Vagina (tissue), 2 donors: Measurements from ENCODE around the gene DSTYK. TPM values are rescaled to one million over a fixed set of nuclear protein-coding genes. Genes with fewer than 3 reads are reported as not detected.

Experiments used
- DNase-seq, 2 donors: peaks; one replicate each; pipeline ENCODE4 v3.0.0-alpha.2; 2017; ENCODE audit errors: extremely low spot score in 2 of 2
- H3K27ac ChIP-seq: fragments of 200-600 bp; sonication (generic); one replicate; pipeline ENCODE4 v1.5.1; 2019
- H3K27me3 ChIP-seq: fragments of 200-600 bp; sonication (generic); one replicate; pipeline ENCODE4 v1.5.1; 2019
- H3K36me3 ChIP-seq, 2 donors: fragments of 200-600 bp; sonication (generic); one replicate each; pipeline ENCODE4 v1.5.1; 2017 to 2019
- H3K4me1 ChIP-seq: fragments of 200-600 bp; sonication (generic); one replicate; pipeline ENCODE4 v1.5.1; 2019
- H3K4me3 ChIP-seq, 2 donors: fragments of 200-600 bp; sonication (generic); 1 replicate in 1 of 2; 2 replicates in 1 of 2; pipeline ENCODE4 v1.5.1; 2016 to 2019
- H3K9me3 ChIP-seq: fragments of 200-600 bp; sonication (generic); one replicate; pipeline ENCODE4 v1.5.1; 2019
- CTCF ChIP-seq, 3 experiments: fragments of 450-650 bp in 2 of 3; fragments of 200-600 bp in 1 of 3; sonication (generic) in 1 of 3; IDR thresholded peaks; one replicate each; pipeline ENCODE4 v1.5.1; 2017 to 2019; ENCODE audit warnings: antibody characterized with exemption in 3 of 3, mild to moderate bottlenecking in 2 of 3, moderate library complexity in 2 of 3
- POLR2A ChIP-seq, 2 donors: fragments of 450-650 bp; IDR thresholded peaks; one replicate each; pipeline ENCODE4 v1.6.1; 2017; ENCODE audit warnings: antibody characterized with exemption in 2 of 2, mild to moderate bottlenecking in 2 of 2, moderate library complexity in 2 of 2
- POLR2AphosphoS5 ChIP-seq, 2 donors: sonication (generic); formaldehyde crosslinking; IDR thresholded peaks; one replicate each; pipeline ENCODE4 v1.9.0; 2017; ENCODE audit warnings: antibody characterized with exemption in 2 of 2, mild to moderate bottlenecking in 2 of 2, low read depth in 1 of 2; ENCODE audit not compliant: insufficient read depth in 1 of 2
- intact Hi-C: fragments of 100-400 bp; cut with DNase I; formaldehyde crosslinking; loops from one replicate; pipeline ENCODE4 v1.15.1; 2023
- total RNA-seq: library from RNA; depleted of rRNA; stranded (reverse); fragments of >200 nt; gene quantifications from one replicate; pipeline ENCODE4 v1.2.3, GENCODE V29; 2016

Gene DSTYK
- total RNA-seq, 1 donor from 2014 or later = 12.0 TPM

- no peak overlapping the region for H3K27ac ChIP-seq
- intact Hi-C loops = no loop called here
- DNase-seq = no peak
These were observed 17.9 kb upstream of the DSTYK start for GRCh38 chr1:205229399-205229871.

GRCh38 chr1:205228093-205228521 lies 16.6 kb upstream of the DSTYK start:
- no peak for TF ChIP-seq POLR2AphosphoS5 (IDR thresholded peaks at IDR 0.05; ENCODE audit: insufficient read depth in 1 of 2, low read depth in 1 of 2)
- no peak for TF ChIP-seq CTCF (IDR thresholded peaks at IDR 0.05)
- no peak for TF ChIP-seq POLR2A (IDR thresholded peaks at IDR 0.05)
- H3K9me3 ChIP-seq = no peaks in the 10 kb centered on the region
- peak overlapping the region; percentile 57 to 62 for H3K4me3 ChIP-seq
- DNase-seq = no peak
- peak overlapping the region; percentile 50 for H3K27ac ChIP-seq
- H3K36me3 ChIP-seq = no peaks in the 10 kb centered on the region
- intact Hi-C loops = no loop called here
- H3K4me1 ChIP-seq = peaks cover 33% of the 10 kb centered on the region
- H3K27me3 ChIP-seq = no peaks in the 10 kb centered on the region

More at GRCh38 chr1:205229399-205229871, 17.9 kb upstream of the DSTYK start:
- no peak for TF ChIP-seq POLR2AphosphoS5 (IDR thresholded peaks at IDR 0.05; ENCODE audit: insufficient read depth in 1 of 2, low read depth in 1 of 2)
- TF ChIP-seq CTCF (IDR thresholded peaks at IDR 0.05) = peak in 1 of 3 experiments; percentile 18
- H3K4me3 ChIP-seq = peak overlapping the region; percentile 57 to 62
- no peaks in the 10 kb centered on the region for H3K36me3 ChIP-seq
- H3K9me3 ChIP-seq = no peaks in the 10 kb centered on the region
- no peaks in the 10 kb centered on the region for H3K27me3 ChIP-seq
- peaks cover 33% of the 10 kb centered on the region for H3K4me1 ChIP-seq

DNA sequence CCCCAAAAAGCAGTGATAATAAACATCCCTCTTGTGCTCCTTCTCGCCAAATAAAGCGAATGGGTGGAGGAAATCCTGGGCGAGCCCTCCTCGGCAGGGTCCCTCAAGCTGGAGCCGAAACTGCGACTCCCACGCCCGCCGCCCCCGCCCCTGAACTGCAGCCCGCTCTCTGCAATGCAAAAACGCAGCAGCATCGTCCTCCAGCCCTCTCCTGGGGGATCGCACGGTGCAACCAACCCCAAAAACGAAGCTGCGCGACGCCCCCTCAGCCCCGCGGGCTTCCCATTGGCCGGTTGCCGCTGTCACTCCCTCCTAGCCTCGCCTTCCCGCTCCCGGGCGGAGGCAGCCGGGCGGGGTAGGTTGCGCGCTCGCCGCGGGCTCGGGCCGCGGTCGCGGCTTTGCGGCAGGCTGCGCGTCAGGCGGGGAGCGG lies 16.1 kb upstream of the DSTYK start, which contains the start of gene TMCC2:
Gene TMCC2 (plus strand): TSS at position 363 of the 430 bp plus-strand sequence. CDS start 619 bp downstream, outside the sequence.
- no peak for DNase-seq
- H3K36me3 ChIP-seq = no peaks in the 10 kb centered on the region
- no peaks in the 10 kb centered on the region for H3K27me3 ChIP-seq
- intact Hi-C loops = no loop called here
- H3K9me3 ChIP-seq = no peaks in the 10 kb centered on the region
- TF ChIP-seq POLR2A (IDR thresholded peaks at IDR 0.05) (no peak), CTCF (IDR thresholded peaks at IDR 0.05) (no peak), POLR2AphosphoS5 (IDR thresholded peaks at IDR 0.05; ENCODE audit: insufficient read depth in 1 of 2, low read depth in 1 of 2) (peak in 1 of 2 donors; percentile 61)
- H3K4me1 ChIP-seq = peaks cover 33% of the 10 kb centered on the region
- peak within 1 kb of the TSS; percentile 50 for H3K27ac ChIP-seq
- H3K4me3 ChIP-seq = peak within 1 kb of the TSS; percentile 57 to 62

GRCh38 chr1:205226868-205227583 lies 15.5 kb upstream of the DSTYK start:
- DNase-seq = no peak
- no peaks in the 10 kb centered on the region for H3K9me3 ChIP-seq
- H3K36me3 ChIP-seq = no peaks in the 10 kb centered on the region
- no peak for TF ChIP-seq POLR2A (IDR thresholded peaks at IDR 0.05)
- no peak for TF ChIP-seq CTCF (IDR thresholded peaks at IDR 0.05)
- no peak for TF ChIP-seq POLR2AphosphoS5 (IDR thresholded peaks at IDR 0.05; ENCODE audit: insufficient read depth in 1 of 2, low read depth in 1 of 2)
- no peaks in the 10 kb centered on the region for H3K27me3 ChIP-seq
- H3K4me1 ChIP-seq = peaks cover 33% of the 10 kb centered on the region
- peak overlapping the region; percentile 57 to 62 for H3K4me3 ChIP-seq
- intact Hi-C loops = no loop called here
- H3K27ac ChIP-seq = no peak overlapping the region
